PC-9 (cell line): Measurements from ENCODE around the gene RSPRY1. TPM values are rescaled to one million over a fixed set of nuclear protein-coding genes. Genes with fewer than 3 reads are reported as not detected.

Experiments used
- BruUV-seq: library from RNA; stranded (reverse); fragments of 400-500 nt; replicated peaks from 2 replicates; lab custom pipeline; 2021; lab: Mats Ljungman, UMichigan
- CTCF ChIA-PET: fragments of 300-600 bp; sonication (Branson Sonifier 250); formaldehyde crosslinking; loops from one replicate; lab custom pipeline; 2022; ENCODE audit warnings: antibody characterized with exemption; lab: Charles Lee
- POLR2A ChIA-PET: fragments of 300-600 bp; sonication (Branson Sonifier 250); formaldehyde crosslinking; loops from one replicate; lab custom pipeline; 2022; ENCODE audit warnings: antibody characterized with exemption; ENCODE audit not compliant: unreplicated experiment; lab: Charles Lee
- DNase-seq, 2 experiments: peaks; one replicate each; pipeline versions ENCODE4 v3.0.0 to v3.0.0-alpha.2; 2015 to 2022; ENCODE audit warnings: mixed read lengths in 1 of 2
- H2AFZ ChIP-seq: fragments of 200-600 bp; sonication (generic); 2 replicates; pipeline ENCODE4 v1.8.1; 2017; ENCODE audit warnings: antibody characterized with exemption
- H3F3A ChIP-seq: fragments of 200-600 bp; sonication (generic); 2 replicates; pipeline ENCODE4 v1.8.1; 2017; ENCODE audit warnings: antibody characterized with exemption, mild to moderate bottlenecking, low read depth; ENCODE audit not compliant: insufficient read depth
- H3K27ac ChIP-seq: fragments of 200-600 bp; sonication (generic); 2 replicates; pipeline ENCODE4 v1.6.1; 2016; ENCODE audit warnings: mixed run types
- H3K27me3 ChIP-seq: fragments of 200-600 bp; sonication (generic); 2 replicates; pipeline ENCODE4 v1.6.1; 2016; ENCODE audit warnings: low read depth, mixed run types; ENCODE audit not compliant: insufficient read depth
- H3K36me3 ChIP-seq: fragments of 200-600 bp; sonication (generic); 2 replicates; pipeline ENCODE4 v1.6.1; 2016; ENCODE audit warnings: low read depth, mixed run types
- H3K4me1 ChIP-seq: fragments of 200-600 bp; sonication (generic); replicated peaks from 2 replicates; pipeline ENCODE4 v1.6.1; 2016; ENCODE audit warnings: mixed run types; ENCODE audit not compliant: insufficient read depth
- H3K4me2 ChIP-seq: fragments of 200-600 bp; sonication (generic); 2 replicates; pipeline ENCODE4 v1.6.1; 2017; ENCODE audit warnings: mixed run types
- H3K4me3 ChIP-seq: fragments of 200-600 bp; sonication (generic); 2 replicates; pipeline ENCODE4 v1.6.1; 2016; ENCODE audit warnings: mixed run types
- H3K79me2 ChIP-seq: fragments of 200-600 bp; sonication (generic); 2 replicates; pipeline ENCODE4 v1.6.1; 2017; ENCODE audit warnings: low read depth, mixed run types
- H3K9me2 ChIP-seq: fragments of 200-600 bp; sonication (generic); 2 replicates; pipeline ENCODE4 v1.8.1; 2017; ENCODE audit warnings: mild to moderate bottlenecking; ENCODE audit not compliant: insufficient read depth
- H3K9me3 ChIP-seq: fragments of 200-600 bp; sonication (generic); 2 replicates; pipeline ENCODE4 v1.8.1; 2016; ENCODE audit warnings: low read depth; ENCODE audit not compliant: insufficient read depth
- H4K20me1 ChIP-seq: fragments of 200-600 bp; sonication (generic); 2 replicates; pipeline ENCODE4 v1.8.1; 2017; ENCODE audit not compliant: insufficient read depth
- CTCF ChIP-seq: fragments of 200-600 bp; sonication (generic); conservative IDR thresholded peaks from 2 replicates; pipeline ENCODE4 v1.6.1; 2017; ENCODE audit warnings: mixed run types, antibody characterized with exemption, mild to moderate bottlenecking, moderate library complexity
- EZH2 ChIP-seq: fragments of 200-600 bp; sonication (generic); IDR thresholded peaks from 2 replicates; pipeline ENCODE4 v1.8.0; 2017; ENCODE audit warnings: antibody characterized with exemption, low read depth
- intact Hi-C: fragments of 100-400 bp; cut with micrococcal nuclease; formaldehyde crosslinking; loops from one replicate; pipeline ENCODE4 v1.10.0; 2022; ENCODE audit not compliant: unreplicated experiment
- total RNA-seq: library from RNA; stranded (reverse); gene quantifications from 2 replicates; pipeline ENCODE4 v1.2.3, GENCODE V29; 2021

The RSPRY1 gene
- total RNA-seq, 1 experiment from 2014 or later, result 26.3 TPM

GRCh38 chr16:57166951-57167350 lies 19.2 kb upstream of the RSPRY1 start:
- no peaks in the 10 kb centered on the region; the same call in none of the 2 replicates for H3F3A ChIP-seq
- H3K9me3 ChIP-seq, result no peaks in the 10 kb centered on the region
- H3K27me3 ChIP-seq, result no peaks in the 10 kb centered on the region
- H3K36me3 ChIP-seq, result peaks cover 18% of the 10 kb centered on the region
- no peak overlapping the region for H3K4me3 ChIP-seq
- peaks cover 5% of the 10 kb centered on the region; the same call in 1 of the 2 replicates for H4K20me1 ChIP-seq
- no peaks in the 10 kb centered on the region for H3K79me2 ChIP-seq
- no peak for DNase-seq
- ChIA-PET CTCF (no interaction called here), POLR2A (no interaction called here)
- no TSS peak for BruUV-seq
- H3K4me2 ChIP-seq, result no peak overlapping the region
- H3K9me2 ChIP-seq, result no peaks in the 10 kb centered on the region
- intact Hi-C loops, result loop anchor here (5.0 to 10.0 kb wide), 2 partner anchors 220 to 372 kb away; no protein-coding TSS in a partner anchor
- TF ChIP-seq EZH2 (no peak), CTCF (no peak)
- no peaks in the 10 kb centered on the region for H3K4me1 ChIP-seq
- H2AFZ ChIP-seq, result no peak overlapping the region
- H3K27ac ChIP-seq, result no peak overlapping the region

- H3K9me3 ChIP-seq, result no peaks in the 10 kb centered on the region
- no peaks in the 10 kb centered on the region for H3K27me3 ChIP-seq
- POLR2A ChIA-PET, result no interaction called here
- H3K4me1 ChIP-seq, result no peaks in the 10 kb centered on the region
- BruUV-seq, result no TSS peak
- TF ChIP-seq EZH2, result no peak
- no peak for TF ChIP-seq CTCF
- H3F3A ChIP-seq, result no peaks in the 10 kb centered on the region; the same call in none of the 2 replicates
- H3K36me3 ChIP-seq, result peaks cover 17% of the 10 kb centered on the region
- DNase-seq, result no peak
- no peak overlapping the region for H2AFZ ChIP-seq
- H3K9me2 ChIP-seq, result no peaks in the 10 kb centered on the region
- intact Hi-C loops, result loop anchor here (5.0 to 10.0 kb wide), 2 partner anchors 220 to 373 kb away; no protein-coding TSS in a partner anchor
- no peak overlapping the region for H3K4me3 ChIP-seq
- CTCF ChIA-PET, result no interaction called here
- no peak overlapping the region for H3K4me2 ChIP-seq
- H4K20me1 ChIP-seq, result peaks cover 5% of the 10 kb centered on the region; the same call in 1 of the 2 replicates
- H3K27ac ChIP-seq, result no peak overlapping the region
- no peaks in the 10 kb centered on the region for H3K79me2 ChIP-seq
Observed at GRCh38 chr16:57167538-57167937, 18.6 kb upstream of the RSPRY1 start.

- Histone ChIP-seq H3K27ac (no peak overlapping the region), H3K4me3 (no peak overlapping the region), H3K4me2 (no peak overlapping the region), H3K36me3 (peaks cover 22% of the 10 kb centered on the region), H3K27me3 (no peaks in the 10 kb centered on the region), H3K9me2 (no peaks in the 10 kb centered on the region), H2AFZ (no peak overlapping the region), H4K20me1 (peaks cover 5% of the 10 kb centered on the region; the same call in 1 of the 2 replicates), H3K9me3 (no peaks in the 10 kb centered on the region), H3K4me1 (no peaks in the 10 kb centered on the region), H3K79me2 (no peaks in the 10 kb centered on the region), H3F3A (peaks cover 2% of the 10 kb centered on the region)
- ChIA-PET CTCF (no interaction called here), POLR2A (no interaction called here)
- BruUV-seq, result no TSS peak
- peak in 1 of 2 experiments; percentile 51 for DNase-seq
- TF ChIP-seq EZH2 (no peak), CTCF (peak; percentile 73)
- intact Hi-C loops, result loop anchor here (1.0 to 10.0 kb wide), 4 partner anchors 83 to 373 kb away; no protein-coding TSS in a partner anchor
Observed at GRCh38 chr16:57167953-57168352, 18.2 kb upstream of the RSPRY1 start.
